HT-29 (cell line): Measurements from ENCODE around the gene RECQL5. TPM values are rescaled to one million over a fixed set of nuclear protein-coding genes. Genes with fewer than 3 reads are reported as not detected.
A peak's percentile ranks its signal among the peaks of the same experiment; 100 is the strongest.

Experiments
- DNase-seq: peaks from one replicate; pipeline ENCODE4 v3.0.0-alpha.2; 2015; ENCODE audit warnings: low spot score
- total RNA-seq: library from RNA; depleted of rRNA; stranded (reverse); fragments of >200 nt; shearing (Covaris generic); gene quantifications from 2 replicates; pipeline ENCODE4 v1.2.3, GENCODE V29; 2014

The RECQL5 gene
- total RNA-seq, 1 experiment from 2014 or later, result 64.6 TPM

DNA sequence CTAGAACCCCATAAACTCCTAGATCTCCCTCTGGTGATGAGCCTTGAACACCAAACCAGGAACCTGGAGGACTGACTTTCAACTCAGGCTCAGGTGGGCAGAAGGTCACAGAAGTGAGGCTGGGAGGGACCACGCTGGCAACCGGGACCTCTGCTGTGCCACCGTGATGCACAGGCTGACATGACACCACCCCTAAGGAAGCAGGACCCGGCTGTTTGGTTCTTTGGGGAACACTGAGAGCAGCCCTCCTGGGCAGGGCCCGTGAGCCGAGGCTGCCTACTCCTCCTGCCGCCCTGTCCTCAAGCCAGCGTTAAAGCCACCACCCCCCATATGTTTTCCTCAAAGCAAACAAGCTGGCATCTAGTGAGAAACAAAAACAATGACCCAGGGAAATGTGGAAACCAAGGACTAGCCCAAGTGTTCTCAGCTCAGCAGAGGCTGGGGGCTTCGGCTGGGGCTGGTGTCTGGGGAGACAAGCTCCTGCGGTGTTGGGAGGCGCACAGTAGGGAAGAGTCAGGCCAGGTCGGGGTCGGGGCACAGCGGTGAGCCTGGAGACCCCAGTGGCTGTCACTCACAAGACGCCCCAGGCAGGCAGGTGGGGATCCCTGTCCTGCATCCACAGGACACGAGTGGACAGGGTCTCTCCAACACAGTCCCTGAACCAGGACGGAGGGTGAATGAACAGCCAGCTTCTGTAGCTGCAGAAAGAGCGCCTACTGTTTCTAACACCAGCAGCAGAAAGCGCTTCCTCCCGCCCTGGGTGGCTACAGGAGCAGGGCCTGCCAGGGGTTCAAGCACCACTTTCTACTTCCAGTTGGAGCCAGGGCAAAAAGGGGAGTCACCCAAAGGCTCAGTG is 32.0 kb downstream of the RECQL5 start:
- no peak for DNase-seq

DNA sequence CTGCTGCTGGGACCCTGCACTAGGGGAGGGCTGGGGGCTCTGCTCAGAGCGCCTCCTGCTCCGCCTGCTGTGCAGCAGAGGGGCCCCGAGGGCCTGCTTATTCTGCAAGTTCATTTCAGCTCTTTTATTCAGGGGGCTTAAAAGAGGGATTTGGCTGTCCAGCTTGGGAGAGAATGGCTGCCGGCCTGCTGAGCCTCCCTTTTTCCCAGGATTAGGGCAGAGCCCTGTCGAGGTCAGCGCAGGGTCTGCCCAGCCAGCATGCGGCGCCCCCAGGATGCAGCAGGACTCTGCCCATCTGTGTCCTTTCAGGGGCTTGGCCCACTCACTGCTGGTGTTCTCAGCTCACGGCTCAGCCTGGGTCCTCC is 32.6 kb downstream of the RECQL5 start:
- DNase-seq, result no peak

DNA sequence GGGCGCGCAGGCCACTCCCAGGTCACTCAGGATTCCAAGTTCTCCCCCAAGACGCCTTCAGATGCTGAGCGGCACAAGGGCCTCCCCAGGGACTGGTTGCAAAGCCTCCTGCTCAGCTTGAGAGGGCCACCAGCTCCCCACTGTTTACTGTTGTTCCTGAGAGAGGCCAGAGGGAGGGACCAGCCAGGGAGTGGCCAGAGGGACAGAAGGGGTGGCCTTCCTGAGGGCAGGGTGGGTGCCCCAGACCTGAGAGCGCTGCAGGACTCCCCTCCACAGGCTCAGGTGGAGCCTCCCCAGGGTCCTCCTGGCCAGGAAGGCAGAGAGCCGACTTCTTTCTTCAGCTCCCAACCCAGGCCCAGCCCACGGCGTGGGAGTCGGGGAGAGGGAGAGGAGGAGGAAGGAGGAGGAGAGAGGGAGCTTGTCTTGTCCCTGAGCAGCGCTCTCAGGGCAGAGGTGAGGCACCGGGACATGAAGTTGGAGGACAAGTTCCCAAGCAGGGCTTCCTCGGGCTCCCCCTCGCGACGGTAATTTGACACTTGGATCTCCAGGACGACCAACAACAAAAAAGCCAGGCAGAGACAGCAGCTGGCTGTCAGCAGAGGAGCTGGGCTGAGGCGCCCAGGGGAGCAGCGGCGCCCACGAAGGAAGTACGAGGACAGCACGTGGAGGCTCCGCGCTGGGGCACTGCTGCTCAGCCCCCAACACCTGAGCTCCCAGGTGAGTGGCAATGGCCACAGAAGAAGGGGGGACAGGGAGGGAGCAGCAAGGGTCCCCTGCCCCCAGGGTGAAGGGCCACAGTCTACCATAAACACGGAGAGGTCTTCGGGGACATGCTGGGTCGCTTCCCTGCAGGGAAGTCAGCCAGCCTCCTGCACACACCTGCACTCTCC is 33.2 kb downstream of the RECQL5 start:
- peak; percentile 96 for DNase-seq

DNA sequence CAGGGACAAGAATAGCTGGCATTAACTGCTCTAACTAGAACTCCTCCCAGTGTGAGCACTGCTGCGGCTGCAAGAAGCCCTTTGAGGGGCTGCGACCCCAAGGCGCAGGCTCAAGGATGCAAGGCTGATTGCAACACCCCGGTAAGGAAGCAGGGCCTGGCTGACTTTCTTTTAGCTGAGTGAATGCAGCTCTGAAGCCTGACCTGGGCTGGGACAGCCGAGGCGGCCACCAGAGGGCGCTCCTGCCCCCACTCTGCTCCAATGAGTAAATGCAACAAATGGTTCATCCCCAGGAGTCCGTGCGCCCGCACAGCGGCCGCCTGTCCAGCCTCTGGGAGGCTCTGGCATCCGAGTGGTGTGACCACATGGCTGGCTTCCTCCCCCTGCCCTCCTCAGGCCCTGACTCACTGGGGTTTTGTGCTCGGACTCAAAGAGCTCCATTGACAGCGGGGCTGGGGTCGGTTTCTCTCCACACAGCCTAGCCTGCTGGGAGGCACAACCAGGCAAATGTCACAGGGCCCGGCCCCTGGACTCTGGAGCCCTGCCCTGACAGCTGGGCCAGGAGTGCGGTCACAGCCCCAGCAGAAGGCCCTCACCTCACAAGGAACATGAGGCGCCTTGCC is 34.0 kb downstream of the RECQL5 start, which contains the start of gene SMIM5:
Gene SMIM5, plus strand, starts transcription at position 572 of the 623 bp plus-strand sequence. CDS start 6,768 bp downstream, outside the sequence.
- DNase-seq, result peak; percentile 91

DNA sequence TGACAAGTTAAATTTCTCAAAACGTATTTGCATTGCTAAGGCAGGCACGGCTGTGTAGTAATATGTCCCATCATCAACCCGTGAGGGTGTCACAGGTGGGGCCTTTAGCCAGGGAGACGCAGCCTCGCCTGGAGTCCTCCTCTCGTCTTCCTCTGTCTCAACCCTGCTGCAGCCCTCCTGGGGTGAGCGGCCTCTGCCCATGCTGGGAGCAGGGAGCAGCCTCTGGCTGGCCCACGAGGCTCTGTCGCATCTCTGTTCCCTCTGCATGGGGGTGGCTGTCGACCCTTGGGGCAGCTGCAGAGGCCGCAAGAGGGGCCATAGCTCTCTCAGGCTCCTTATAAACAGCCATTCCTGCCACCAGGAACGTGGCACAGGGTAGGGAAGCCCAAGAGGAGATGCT is 34.5 kb downstream of the RECQL5 start:
- no peak for DNase-seq

DNA sequence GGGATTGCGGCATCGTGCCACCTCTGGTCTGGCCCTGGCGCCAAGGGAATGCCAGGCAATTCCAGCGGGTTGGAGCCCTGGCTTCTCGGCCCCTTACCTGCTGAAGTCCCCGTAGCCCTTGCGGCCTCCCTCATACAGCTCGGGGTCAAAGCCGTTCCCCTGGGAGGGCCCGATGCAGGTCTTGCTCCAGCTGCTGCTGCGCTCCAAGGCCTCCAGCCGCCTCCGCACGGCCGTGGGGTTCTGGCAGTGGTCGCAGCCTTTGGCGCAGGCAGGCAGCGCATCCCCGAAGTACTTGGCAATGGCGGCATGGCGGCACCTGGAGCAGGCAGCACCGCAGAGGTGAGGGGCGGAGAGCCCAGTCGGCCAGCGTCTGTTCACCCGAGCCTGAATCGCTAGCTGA is 35.6 kb downstream of the RECQL5 start:
- DNase-seq, result no peak

DNA sequence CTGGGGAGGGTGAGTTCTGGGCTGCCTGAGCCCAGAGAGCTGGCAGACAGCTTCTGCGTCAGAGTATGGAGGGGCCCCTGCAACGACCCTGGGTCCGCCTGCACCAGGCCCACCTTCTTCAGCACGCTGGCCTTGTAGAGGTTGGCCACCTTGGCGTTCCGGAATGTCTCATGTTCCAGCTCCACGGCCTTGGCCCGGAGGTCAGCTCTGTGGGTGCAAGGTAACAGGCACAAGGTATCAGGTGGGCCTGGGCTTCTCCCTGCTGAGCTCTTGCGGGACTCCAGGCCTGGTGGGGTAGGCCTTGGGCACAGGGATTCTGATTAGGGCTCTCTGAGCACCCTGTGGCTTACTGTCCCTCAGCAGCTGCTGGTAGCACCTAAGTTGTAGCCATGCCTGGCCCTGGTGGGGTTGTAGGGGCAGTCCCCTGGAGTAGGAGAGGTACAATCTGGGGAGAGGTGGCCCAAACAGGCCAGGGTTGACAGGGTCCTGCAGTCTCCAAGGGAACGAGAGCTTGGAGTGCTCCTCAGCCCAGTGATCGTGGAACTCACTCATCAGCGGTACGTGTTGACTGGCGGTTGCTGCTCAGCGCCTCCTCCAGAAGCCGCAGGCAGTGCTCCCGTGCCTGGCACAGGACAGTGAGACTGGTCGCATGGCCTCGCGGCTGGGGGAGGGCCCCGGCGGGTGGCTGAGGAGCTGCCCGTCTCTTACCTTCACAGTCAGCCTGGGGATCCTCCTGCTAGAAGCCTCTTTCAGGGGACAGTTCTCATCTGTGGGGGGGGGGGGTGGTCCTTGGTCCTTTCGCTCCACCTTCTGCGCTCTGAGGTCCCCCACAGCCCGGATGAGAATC is 36.7 kb downstream of the RECQL5 start:
- DNase-seq, result no peak

DNA sequence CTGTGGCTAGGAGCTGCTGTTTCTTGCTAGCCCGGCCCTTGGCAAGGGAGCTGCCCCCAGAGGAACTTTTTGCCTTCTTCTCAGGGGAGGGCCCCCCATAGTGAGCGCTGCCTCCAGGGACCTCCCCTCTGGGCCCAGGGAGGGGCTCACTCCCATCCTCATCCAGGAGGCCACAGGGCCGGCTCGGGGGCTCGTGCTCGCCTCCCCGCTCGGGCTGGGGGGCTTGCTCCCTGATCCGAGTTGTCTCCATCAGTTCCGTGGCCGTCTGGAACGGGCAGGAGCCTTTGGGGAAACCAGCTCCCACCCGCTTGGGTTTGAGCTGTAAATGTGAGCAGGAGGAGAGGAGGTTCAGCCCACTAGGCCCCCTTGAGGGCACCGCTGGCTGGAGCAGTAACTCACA is 37.8 kb downstream of the RECQL5 start:
- no peak for DNase-seq

DNA sequence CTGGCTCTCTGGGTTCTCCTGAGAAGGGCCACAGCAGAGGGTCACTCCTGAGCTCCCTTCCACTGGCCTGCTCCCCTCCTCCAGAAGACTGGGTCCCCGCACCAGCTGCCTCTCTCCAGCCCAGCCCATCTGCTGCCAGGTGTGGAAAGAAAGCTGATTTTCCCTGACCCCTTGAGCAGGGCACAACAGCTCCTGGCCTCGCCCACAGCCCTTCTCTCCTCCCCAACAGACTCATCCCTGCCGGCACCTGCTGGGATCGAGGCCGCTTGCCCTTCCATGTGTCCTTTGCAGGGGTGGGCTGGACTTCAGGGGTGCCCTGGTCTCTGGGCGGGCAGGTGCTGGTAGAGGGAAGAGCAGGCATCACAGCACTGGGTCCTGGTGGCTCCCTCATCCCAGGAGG is 38.5 kb downstream of the RECQL5 start:
- no peak for DNase-seq

DNA sequence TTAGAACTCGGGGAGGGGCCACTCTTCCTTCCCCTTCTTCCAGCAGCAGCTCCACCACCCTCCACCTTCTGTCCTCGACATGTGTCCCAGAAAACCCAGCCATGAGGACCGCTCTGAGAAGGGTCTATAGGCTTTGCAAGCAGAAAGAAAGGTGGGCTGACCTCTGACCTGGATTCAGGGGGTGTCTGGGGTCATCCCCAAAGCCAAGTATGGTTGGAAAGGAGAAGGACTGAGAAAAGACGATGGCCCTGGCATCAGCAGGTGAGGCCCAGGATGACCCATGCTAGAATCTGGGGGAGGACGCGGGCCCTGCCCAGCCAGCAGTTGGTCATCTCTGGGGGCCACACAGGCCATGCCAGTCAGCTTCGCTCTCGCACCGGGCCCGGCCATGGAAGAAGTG is 39.9 kb downstream of the RECQL5 start:
- DNase-seq, result no peak

DNA sequence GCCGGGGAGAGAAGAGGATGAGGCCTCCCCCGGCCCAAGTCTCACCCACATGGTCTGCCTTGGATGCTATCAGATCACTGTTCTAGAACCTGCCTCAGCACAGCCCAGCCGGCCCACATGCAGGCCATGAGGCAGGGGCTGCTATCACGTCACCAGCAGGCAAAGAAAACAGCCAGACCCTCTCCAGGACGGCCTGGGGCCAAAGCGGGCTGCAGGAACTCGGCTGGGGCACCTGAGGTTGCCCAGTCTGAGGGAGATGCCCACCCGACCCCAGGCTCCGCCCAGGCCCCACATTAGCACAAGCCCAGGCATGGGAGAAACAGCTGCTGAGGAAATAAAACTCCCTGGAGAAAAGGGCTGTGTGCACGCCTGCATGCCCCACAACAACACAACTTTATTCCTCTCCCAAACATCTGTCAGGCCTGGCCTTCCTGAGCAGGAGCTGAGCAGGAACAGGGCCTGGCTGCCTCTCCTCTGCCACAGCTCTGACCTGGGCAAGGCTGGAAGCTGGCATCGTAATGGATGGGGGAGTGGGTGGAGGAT is 40.4 kb downstream of the RECQL5 start:
- DNase-seq, result no peak

DNA sequence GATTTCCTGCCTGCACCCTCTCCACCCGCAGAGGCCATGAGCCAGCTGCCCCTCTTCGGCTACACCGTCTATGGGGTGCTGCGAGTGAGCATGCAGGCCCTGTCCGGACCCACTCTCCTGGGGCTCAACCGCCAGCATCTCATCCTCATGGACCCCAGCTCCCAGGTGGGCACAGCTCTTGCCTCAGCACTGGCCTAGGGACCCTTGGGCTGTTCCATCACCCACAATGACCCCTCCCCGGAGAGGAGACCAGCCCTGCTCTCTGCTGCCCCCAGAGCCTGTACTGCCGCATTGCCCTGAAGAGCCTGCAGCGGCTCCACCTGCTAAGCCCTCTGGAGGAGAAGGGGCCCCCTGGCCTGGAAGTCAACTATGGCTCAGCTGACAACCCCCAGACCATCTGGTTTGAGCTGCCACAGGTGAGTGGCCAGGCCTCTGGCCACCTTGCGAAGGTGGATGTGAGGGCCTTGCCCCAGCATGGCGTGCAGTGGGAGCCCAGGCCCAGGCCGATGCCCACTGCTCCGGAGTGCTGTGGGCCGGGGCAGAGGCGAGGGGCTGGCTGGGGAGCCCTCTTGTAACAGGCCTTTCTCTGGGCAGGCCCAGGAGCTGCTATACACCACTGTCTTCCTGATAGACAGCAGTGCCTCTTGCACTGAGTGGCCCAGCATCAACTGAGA is 41.0 kb downstream of the RECQL5 start:
- no peak for DNase-seq

DNA sequence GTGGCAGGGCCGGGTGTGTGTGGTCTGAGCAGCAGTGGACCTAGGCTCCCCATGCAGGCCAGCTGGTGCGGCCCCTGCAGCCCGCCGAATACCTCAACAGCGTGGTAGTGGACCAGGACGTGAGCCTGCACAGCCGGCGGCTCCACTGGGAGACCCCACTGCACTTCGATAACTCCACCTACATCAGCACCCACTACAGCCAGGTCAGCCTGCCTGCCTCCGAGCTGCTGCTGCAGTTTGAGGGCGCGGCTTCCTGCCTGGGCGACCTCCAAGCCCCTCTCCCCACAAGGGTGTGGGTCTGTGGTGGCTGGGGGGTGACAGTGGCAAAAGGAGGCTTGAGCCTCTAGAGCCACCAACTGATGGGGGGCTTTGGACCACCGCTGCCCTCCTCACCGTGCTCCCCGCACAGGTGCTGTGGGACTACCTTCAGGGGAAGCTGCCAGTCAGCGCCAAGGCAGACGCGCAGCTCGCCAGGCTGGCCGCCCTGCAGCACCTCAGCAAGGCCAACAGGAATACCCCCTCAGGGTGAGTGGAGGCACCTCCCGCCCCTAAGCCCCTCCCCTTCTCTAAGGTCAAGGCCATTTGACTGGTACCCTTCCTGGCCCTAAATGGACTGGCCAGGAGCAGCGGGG is 42.1 kb downstream of the RECQL5 start:
- no peak for DNase-seq

DNA sequence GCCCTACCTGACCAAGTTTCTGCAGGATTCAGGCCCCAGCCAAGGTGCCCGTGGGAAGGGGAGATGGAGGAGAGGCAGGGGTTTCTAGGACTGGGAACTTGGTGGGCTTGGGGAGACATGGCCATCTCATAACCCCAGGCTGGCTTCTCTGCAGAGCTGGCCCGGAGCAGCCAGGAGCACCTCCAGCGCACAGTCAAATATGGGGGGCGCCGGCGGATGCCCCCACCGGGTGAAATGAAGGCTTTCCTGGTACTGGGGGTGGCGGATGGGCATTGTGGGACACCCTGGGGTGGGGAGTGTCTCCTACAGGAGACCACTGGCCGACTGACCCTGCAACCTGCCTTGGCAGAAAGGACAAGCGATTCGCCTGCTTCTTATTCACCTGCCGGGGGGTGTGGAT is 42.9 kb downstream of the RECQL5 start:
- DNase-seq, result no peak

DNA sequence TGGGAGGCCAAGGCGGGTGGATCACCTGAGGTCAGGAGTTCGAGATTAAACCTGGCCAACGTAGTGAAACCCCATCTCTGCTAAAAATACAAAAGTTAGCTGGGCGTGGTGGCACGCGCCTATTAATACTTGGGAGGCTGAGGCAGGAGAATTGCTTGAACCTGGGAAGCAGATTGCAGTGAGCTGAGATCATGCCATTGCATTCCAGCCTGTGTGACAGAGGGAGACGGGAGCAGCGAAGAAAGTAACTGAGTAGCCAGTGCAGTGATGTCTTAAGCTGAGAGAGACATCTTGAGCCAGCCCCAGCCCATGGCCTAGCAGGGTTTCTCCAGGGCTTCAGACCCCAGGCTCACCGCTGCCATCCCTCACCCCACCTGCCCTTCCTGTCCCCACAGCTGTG is 43.6 kb downstream of the RECQL5 start:
- DNase-seq, result no peak

DNA sequence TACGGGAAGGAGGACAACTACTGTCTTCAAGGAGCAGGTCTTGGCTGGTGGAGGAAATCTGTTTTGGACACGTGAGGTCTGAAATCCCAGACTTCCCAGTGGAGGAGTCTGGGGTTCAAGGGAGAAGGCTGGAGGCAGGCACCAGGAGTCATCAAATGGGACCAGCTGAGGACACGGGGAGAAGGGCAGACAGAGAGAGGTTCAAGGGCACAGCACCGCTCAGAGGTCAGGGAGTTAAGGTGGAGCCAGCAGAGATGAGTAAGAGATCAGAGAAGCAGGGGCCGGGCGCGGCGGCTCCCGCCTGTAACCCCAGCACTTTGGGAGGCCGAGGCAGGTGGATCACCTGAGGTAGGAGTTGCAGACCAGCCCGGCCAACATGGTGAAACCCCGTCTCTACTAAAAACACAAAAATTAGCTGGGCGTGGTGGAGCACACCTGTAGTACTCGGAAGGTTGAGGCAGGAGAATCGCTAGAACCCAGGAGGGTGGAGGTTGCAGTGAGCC is 44.1 kb downstream of the RECQL5 start:
- no peak for DNase-seq

DNA sequence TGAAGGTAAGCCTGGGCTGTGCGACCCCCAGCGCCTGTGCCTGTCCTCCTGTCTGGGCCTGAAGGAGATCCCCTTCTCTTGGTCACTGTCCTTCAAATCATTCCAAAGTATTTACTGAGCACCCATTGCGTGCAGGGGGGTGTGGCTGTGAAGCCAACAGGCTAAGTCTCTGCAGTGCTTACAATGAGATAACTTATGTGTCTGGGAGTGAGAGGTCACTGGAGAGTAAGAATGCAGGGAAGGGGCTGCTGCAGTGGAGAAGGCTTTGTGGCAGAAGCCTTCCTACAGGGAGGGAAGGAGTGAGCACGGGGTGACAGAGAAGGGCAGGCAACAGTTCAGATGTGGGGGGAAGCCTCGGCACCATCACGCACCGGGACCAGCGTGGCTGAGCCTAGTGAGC is 44.9 kb downstream of the RECQL5 start:
- DNase-seq, result no peak

DNA sequence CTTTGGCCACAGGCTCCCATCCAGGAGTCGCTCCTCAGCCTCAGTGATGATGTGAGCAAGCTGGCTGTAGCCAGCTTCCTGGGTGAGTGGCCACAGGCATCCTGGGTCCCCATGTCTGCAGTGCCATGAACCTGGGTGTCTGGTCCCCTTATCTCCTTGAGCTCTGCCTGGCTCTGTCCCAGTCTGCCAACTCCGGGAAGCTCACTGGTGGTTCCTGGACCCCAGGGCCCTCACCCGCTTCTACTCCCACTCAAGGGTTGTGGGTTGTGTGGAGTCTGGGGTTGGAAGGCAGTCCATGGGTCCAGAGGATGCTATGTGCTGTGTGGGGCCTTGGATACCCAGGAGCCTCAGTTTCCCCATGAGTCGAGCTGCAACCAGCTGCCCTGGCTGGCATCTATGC is 45.5 kb downstream of the RECQL5 start:
- DNase-seq, result no peak

DNA sequence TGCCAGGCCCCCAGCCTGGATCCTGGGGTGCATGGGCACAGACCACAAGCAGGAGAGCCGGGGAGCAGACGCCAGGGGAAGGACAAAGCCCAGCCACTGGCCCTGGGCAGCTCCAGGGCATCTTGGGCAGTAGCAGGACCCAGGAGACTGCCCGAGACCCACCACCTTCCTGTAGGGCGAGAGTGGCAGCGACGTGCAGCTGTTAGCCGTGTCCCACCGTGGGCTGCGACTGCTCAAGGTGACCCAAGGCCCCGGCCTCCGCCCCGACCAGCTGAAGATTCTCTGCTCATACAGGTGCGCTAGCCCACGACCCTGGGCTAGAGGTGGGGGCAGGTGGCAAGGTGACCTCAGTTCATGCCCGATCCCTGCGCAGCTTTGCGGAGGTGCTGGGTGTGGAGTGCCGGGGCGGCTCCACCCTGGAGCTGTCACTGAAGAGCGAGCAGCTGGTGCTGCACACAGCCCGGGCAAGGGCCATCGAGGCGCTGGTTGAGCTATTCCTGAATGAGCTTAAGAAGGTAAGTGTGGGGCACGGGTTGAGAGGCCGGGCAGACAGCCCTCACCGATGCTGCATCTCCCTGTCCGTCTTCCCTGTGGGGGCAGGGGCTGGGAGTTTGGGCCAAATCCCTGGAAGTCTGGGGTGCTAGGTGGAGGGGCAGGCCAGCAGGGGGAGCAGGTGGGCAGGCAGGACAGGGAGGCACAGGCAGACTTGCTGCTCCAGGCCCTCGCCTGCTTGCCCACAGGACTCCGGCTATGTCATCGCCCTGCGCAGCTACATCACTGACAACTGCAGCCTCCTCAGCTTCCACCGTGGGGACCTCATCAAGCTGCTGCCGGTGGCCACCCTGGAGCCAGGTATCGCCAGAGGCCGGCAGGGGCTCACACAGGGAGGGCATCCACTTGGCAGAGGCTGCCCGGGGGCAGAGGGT is 47.2 kb downstream of the RECQL5 start:
- no peak for DNase-seq
